Right lobe of liver (tissue), 6 donors: Measurements from ENCODE around the gene ZPLD1. TPM values are rescaled to one million over a fixed set of nuclear protein-coding genes. Genes with fewer than 3 reads are reported as not detected.

Experiments used
- ATAC-seq, 4 donors: fragments of 200-7000 bp; cut with Tn5 transposase; one replicate each; pipeline ENCODE4 v1.9.1; 2020; ENCODE audit warnings: mild to moderate bottlenecking in 4 of 4, moderate library complexity in 4 of 4
- DNase-seq, 3 donors: peaks; one replicate each; pipeline ENCODE4 v3.0.0-alpha.2; 2020
- H3K27ac ChIP-seq, 3 donors: fragments of 200-600 bp; one replicate each; pipeline ENCODE4 v1.8.0; 2022
- H3K27me3 ChIP-seq, 2 donors: fragments of 200-600 bp; one replicate each; pipeline ENCODE4 v1.8.0; 2022
- H3K36me3 ChIP-seq, 4 donors: fragments of 200-600 bp; sonication (generic) in 1 of 4; one replicate each; pipeline versions ENCODE4 v1.5.1 to v1.8.0; 2017 to 2022; ENCODE audit warnings: control low read depth in 1 of 4
- H3K4me1 ChIP-seq, 4 donors: fragments of 200-600 bp; sonication (generic) in 1 of 4; one replicate each; pipeline versions ENCODE4 v1.5.1 to v1.8.0; 2017 to 2022; ENCODE audit warnings: control low read depth in 1 of 4
- H3K4me3 ChIP-seq, 3 donors: fragments of 200-600 bp; one replicate each; pipeline ENCODE4 v1.8.0; 2022
- H3K9me3 ChIP-seq, 4 donors: fragments of 200-600 bp; sonication (generic) in 1 of 4; one replicate each; pipeline versions ENCODE4 v1.5.1 to v1.8.0; 2017 to 2022; ENCODE audit warnings: control low read depth in 1 of 4
- POLR2A ChIP-seq: fragments of 450-650 bp; IDR thresholded peaks from one replicate; pipeline ENCODE4 v1.6.1; 2017; ENCODE audit warnings: antibody characterized with exemption, mild to moderate bottlenecking
- WGBS: methylation state at CpG from one replicate; pipeline ENCODE4 v1.1.6; 2018; ENCODE audit warnings: low coverage, low lambda C conversion rate; ENCODE audit not compliant: insufficient coverage; ENCODE audit errors: missing lambda C conversion rate; 5-methylcytosine and 5-hydroxymethylcytosine counted together
- intact Hi-C, 2 donors: fragments of 100-400 bp; cut with DNase I; formaldehyde crosslinking; loops; one replicate each; pipeline versions ENCODE4 v1.11.2 to v1.14.1; 2022
- total RNA-seq, 6 experiments: library from RNA; depleted of rRNA in 2 of 6; stranded (reverse); fragments of >200 nt in 2 of 6; fragmentation: NEBNext Ultra II Directional in 3 of 6; extraction: Animal tissue kit (Norgen Biotek cat#: 25700) in 3 of 6; gene quantifications; one replicate each; pipeline versions ENCODE4 v1.1.0 to v1.2.4, GENCODE V29; 2016 to 2023
- TF ChIP-seq, protein P1 (sequence below), 4 donors: fragments of 200-600 bp in 3 of 4; fragments of 450-650 bp in 1 of 4; IDR thresholded peaks; one replicate each; pipeline versions ENCODE4 v1.5.1 to v1.8.0; 2016 to 2022; ENCODE audit warnings: antibody characterized with exemption in 4 of 4, mild to moderate bottlenecking in 2 of 4
- donor health status: DM: no; HTN: yes; CAD: no.
- donor health status: DM: no; HTN: no; CAD: no.
- donor health status: DM: no; HTN: no; CAD: no.
- donor health status: DM: no; HTN: yes; CAD: no.
- donor health status: DM: no; HTN: yes; CAD: no.

The ZPLD1 gene
- total RNA-seq, 6 experiments from 2014 or later: 0.04 to 0.12 (median 0.07) TPM; not detected in 2

DNA sequence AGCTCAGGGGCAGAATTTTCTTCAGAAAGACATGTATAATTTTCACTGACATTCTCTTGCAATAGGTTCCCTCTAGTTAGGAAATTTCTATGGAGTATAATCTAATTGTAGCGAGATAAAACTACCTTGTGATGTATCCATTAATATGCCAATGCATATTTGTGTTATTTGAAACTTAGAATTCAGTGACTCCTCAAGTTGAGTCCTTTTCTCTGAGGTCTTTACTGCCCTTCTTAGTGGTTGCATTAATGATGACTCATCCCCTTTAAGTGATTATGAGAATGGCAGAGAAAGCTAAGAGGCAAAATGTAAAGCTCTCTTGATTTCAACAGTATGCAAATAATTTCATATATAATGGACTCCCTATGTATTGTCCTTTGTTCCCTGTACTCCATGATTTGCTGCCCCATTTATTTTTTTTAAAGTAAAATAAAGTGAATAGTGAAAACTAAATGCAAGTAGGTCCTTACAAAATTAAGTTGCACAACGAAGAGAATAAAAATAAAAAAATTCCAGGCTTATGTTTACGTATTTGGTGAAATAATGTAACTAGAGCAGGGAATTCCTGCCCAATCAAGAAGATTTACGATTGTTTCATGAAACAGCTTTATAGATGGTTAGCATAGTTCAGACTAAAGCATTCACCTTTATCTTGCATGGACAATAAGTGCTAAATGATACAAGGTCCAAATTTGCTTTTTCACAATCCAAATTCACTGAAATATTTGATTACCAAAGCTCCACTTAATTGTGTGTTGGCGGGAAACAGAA lies 78.1 kb downstream of the ZPLD1 start:
- H3K27me3 ChIP-seq: no peaks in the 10 kb centered on the region
- H3K4me3 ChIP-seq: no peak overlapping the region
- H3K4me1 ChIP-seq: no peaks in the 10 kb centered on the region
- no peak for ATAC-seq
- intact Hi-C loops: no loop called here
- H3K27ac ChIP-seq: no peak overlapping the region
- DNase-seq: no peak
- no peaks in the 10 kb centered on the region for H3K36me3 ChIP-seq
- TF ChIP-seq, protein P1, sequence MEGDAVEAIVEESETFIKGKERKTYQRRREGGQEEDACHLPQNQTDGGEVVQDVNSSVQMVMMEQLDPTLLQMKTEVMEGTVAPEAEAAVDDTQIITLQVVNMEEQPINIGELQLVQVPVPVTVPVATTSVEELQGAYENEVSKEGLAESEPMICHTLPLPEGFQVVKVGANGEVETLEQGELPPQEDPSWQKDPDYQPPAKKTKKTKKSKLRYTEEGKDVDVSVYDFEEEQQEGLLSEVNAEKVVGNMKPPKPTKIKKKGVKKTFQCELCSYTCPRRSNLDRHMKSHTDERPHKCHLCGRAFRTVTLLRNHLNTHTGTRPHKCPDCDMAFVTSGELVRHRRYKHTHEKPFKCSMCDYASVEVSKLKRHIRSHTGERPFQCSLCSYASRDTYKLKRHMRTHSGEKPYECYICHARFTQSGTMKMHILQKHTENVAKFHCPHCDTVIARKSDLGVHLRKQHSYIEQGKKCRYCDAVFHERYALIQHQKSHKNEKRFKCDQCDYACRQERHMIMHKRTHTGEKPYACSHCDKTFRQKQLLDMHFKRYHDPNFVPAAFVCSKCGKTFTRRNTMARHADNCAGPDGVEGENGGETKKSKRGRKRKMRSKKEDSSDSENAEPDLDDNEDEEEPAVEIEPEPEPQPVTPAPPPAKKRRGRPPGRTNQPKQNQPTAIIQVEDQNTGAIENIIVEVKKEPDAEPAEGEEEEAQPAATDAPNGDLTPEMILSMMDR (IDR thresholded peaks at IDR 0.05): no peak
- no peak for TF ChIP-seq POLR2A
- 51% methylated on average over 5 of the region's 5 CpGs for WGBS
- no peaks in the 10 kb centered on the region for H3K9me3 ChIP-seq

DNA sequence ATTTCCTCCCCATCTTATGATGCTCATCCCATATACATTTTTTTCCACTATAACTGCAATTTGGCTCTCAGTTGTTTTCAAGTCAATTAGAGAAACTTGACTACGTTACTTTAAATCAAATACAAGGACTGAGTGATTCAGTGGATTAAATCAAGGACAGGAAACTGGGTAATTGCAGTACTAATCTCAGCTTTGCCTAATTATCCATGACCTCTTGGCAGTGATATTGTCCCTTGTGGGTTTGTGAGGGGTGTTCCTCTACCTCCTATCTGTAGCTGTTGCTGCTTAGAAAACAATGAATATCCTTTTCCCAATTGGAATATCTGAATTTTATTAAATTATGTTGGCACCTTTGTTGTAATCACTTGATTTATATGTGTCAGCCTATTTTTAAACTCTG lies 79.4 kb downstream of the ZPLD1 start:
- Histone ChIP-seq H3K4me3 (no peak overlapping the region), H3K27me3 (no peaks in the 10 kb centered on the region), H3K9me3 (no peaks in the 10 kb centered on the region), H3K27ac (no peak overlapping the region), H3K36me3 (no peaks in the 10 kb centered on the region), H3K4me1 (no peaks in the 10 kb centered on the region)
- intact Hi-C loops: no loop called here
- DNase-seq: no peak
- 28% methylated on average over 1 of the region's 1 CpG for WGBS
- ATAC-seq: no peak
- TF ChIP-seq, protein P1 (IDR thresholded peaks at IDR 0.05): no peak
- no peak for TF ChIP-seq POLR2A

DNA sequence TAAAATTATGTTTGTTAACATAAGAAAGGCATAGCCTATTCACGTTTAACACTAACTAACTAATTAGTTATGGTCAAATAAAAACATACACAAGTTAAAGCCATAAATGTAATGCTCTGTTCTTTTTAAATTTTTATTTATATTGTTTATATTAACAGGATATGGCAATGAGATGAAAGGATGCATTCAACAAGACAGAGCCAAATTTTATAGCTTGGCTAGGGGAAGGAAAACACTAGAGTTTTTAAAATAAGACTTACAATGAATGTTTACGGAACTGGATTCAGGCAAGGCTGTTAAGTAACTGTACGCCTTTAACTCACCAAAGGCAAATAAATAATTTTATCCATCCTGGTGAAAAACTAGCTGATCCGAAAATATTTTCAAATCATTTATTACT lies 86.4 kb downstream of the ZPLD1 start:
- no peak overlapping the region for H3K27ac ChIP-seq
- ATAC-seq (no peak), DNase-seq (no peak)
- no peaks in the 10 kb centered on the region for H3K27me3 ChIP-seq
- H3K9me3 ChIP-seq: no peaks in the 10 kb centered on the region
- no peak overlapping the region for H3K4me3 ChIP-seq
- H3K4me1 ChIP-seq: no peaks in the 10 kb centered on the region
- TF ChIP-seq, protein P1 (IDR thresholded peaks at IDR 0.05): no peak
- TF ChIP-seq POLR2A: no peak
- WGBS: 61% methylated on average over 4 of the region's 4 CpGs
- H3K36me3 ChIP-seq: no peaks in the 10 kb centered on the region
- intact Hi-C loops: no loop called here

DNA sequence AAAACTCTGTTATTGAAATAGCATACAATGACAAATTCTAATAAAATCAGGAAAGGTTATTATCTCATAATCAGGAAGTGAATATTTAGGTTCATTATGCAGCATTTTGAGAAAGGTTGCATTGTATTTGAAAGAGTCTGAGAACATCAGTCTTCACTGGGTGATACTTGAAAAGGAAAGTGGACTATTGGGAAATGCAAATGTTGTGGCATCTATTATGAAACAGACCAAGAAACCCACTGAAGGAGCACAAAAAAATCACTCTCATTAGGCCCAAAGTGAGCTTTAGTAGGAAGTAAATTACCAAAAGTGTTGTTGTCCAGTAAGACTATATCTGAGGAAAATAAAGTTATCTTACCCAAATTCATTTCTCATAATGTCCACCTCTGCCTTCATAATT lies 90.8 kb downstream of the ZPLD1 start:
- H3K4me3 ChIP-seq: no peak overlapping the region
- no peaks in the 10 kb centered on the region for H3K4me1 ChIP-seq
- no peak overlapping the region for H3K27ac ChIP-seq
- no peaks in the 10 kb centered on the region for H3K27me3 ChIP-seq
- no peaks in the 10 kb centered on the region for H3K9me3 ChIP-seq
- intact Hi-C loops: no loop called here
- no peak for DNase-seq
- H3K36me3 ChIP-seq: no peaks in the 10 kb centered on the region
- TF ChIP-seq, protein P1 (IDR thresholded peaks at IDR 0.05): no peak
- TF ChIP-seq POLR2A: no peak
- ATAC-seq: no peak

DNA sequence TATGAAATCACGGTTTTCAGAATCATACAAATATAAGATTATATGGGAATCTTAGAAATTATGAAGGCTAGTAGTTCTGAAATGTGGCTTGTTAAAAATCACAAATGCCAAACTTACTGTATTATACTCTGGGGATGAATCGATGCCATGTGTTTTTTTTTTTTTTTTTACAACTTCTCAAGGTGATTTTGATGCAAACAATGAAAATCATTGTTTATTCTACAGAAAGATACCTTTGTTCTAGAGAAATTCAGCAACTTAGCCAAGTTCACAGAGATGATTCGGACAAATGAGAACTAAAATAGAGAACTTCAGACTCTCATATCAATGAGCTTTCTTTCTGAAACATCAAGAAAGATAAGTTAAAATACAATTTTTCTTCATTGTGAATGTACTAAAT lies 92.0 kb downstream of the ZPLD1 start:
- Histone ChIP-seq H3K27ac (no peak overlapping the region), H3K4me3 (no peak overlapping the region), H3K9me3 (no peaks in the 10 kb centered on the region), H3K4me1 (no peaks in the 10 kb centered on the region), H3K27me3 (no peaks in the 10 kb centered on the region), H3K36me3 (no peaks in the 10 kb centered on the region)
- intact Hi-C loops: no loop called here
- ATAC-seq: no peak
- 61% methylated on average over 3 of the region's 3 CpGs for WGBS
- no peak for DNase-seq
- TF ChIP-seq, protein P1 (IDR thresholded peaks at IDR 0.05): no peak
- no peak for TF ChIP-seq POLR2A
